ENCODE measurements around the gene RCOR2.

GRCh38 chr11:63901660-63902059 lies 15.3 kb downstream of the RCOR2 start:
- TF ChIP-seq EZH2phosphoT487 (IDR thresholded peaks at IDR 0.05; ENCODE audit: borderline replicate concordance, low read depth, low read length) = no peak
- TF ChIP-seq CTCF (conservative IDR thresholded peaks at IDR 0.05; ENCODE audit: low read length) = peak; percentile 43
